H9 (cell line): ENCODE measurements around the gene AKR1A1. TPM values are rescaled to one million over a fixed set of nuclear protein-coding genes. Genes with fewer than 3 reads are reported as not detected.

ENCODE experiments used
- DNase-seq: peaks from one replicate; pipeline ENCODE4 v3.0.0-alpha.2; 2017
- H2AFZ ChIP-seq: one replicate; pipeline ENCODE4 v1.6.1; 2013; ENCODE audit warnings: mild to moderate bottlenecking, low read length, control low read depth, moderate library complexity
- H2AK5ac ChIP-seq: 2 replicates; pipeline ENCODE4 v1.6.1; 2013; ENCODE audit warnings: low read length, control low read depth, mixed read lengths; ENCODE audit not compliant: insufficient read length
- H2BK120ac ChIP-seq: one replicate; pipeline ENCODE4 v1.6.1; 2013; ENCODE audit warnings: low read depth, mild to moderate bottlenecking, low read length, control low read depth, inconsistent platforms; ENCODE audit not compliant: poor library complexity, severe bottlenecking
- H2BK12ac ChIP-seq: 2 replicates; pipeline ENCODE4 v1.6.1; 2013; ENCODE audit warnings: low read length, control low read depth, mixed read lengths, low read depth; ENCODE audit not compliant: insufficient read length
- H2BK15ac ChIP-seq: 2 replicates; pipeline ENCODE4 v1.6.1; 2013; ENCODE audit warnings: low read depth, low read length, control low read depth
- H2BK20ac ChIP-seq: one replicate; pipeline ENCODE4 v1.6.1; 2013; ENCODE audit warnings: low read depth, mild to moderate bottlenecking, low read length, control low read depth, inconsistent platforms; ENCODE audit not compliant: poor library complexity, severe bottlenecking
- H2BK5ac ChIP-seq: 2 replicates; pipeline ENCODE4 v1.6.1; 2013; ENCODE audit warnings: low read length, control low read depth, mixed read lengths; ENCODE audit not compliant: insufficient read length
- H3K14ac ChIP-seq: 2 replicates; pipeline ENCODE4 v1.6.1; 2013; ENCODE audit warnings: low read length, control low read depth; ENCODE audit not compliant: insufficient read depth
- H3K18ac ChIP-seq: 2 replicates; pipeline ENCODE4 v1.6.1; 2013; ENCODE audit warnings: low read depth, mild to moderate bottlenecking, mixed read lengths, low read length, control low read depth; ENCODE audit not compliant: insufficient read length
- H3K23ac ChIP-seq: 2 replicates; pipeline ENCODE4 v1.6.1; 2013; ENCODE audit warnings: low read length, control low read depth, mixed read lengths, low read depth; ENCODE audit not compliant: insufficient read length
- H3K23me2 ChIP-seq: 2 replicates; pipeline ENCODE4 v1.6.1; 2013; ENCODE audit warnings: low read depth, mild to moderate bottlenecking, mixed read lengths, low read length, control low read depth; ENCODE audit not compliant: insufficient read length, poor library complexity, severe bottlenecking
- H3K27ac ChIP-seq: 2 replicates; pipeline ENCODE4 v1.5.1; 2013; ENCODE audit warnings: low read length, control low read depth, mixed read lengths, low read depth; ENCODE audit not compliant: insufficient read length
- H3K27me3 ChIP-seq: 2 replicates; pipeline ENCODE4 v1.6.1; 2013; ENCODE audit warnings: low read length, control low read depth, inconsistent platforms; ENCODE audit not compliant: insufficient read depth
- H3K4ac ChIP-seq: 2 replicates; pipeline ENCODE4 v1.6.1; 2013; ENCODE audit warnings: low read depth, mild to moderate bottlenecking, control low read depth, inconsistent platforms, low read length, moderate library complexity
- H3K4me1 ChIP-seq: 2 replicates; pipeline ENCODE4 v1.6.1; 2013; ENCODE audit warnings: low read length, control low read depth, inconsistent platforms; ENCODE audit not compliant: insufficient read depth
- H3K4me2 ChIP-seq: 2 replicates; pipeline ENCODE4 v1.6.1; 2013; ENCODE audit warnings: low read length, control low read depth, mixed read lengths; ENCODE audit not compliant: insufficient read length, insufficient read depth
- H3K56ac ChIP-seq: 2 replicates; pipeline ENCODE4 v1.6.1; 2013; ENCODE audit warnings: low read depth, mild to moderate bottlenecking, mixed read lengths, low read length, control low read depth; ENCODE audit not compliant: insufficient read length
- H3K79me1 ChIP-seq: 2 replicates; pipeline ENCODE4 v1.6.1; 2013; ENCODE audit warnings: low read depth, mild to moderate bottlenecking, moderate library complexity, low read length, control low read depth, inconsistent platforms; ENCODE audit not compliant: insufficient read depth, poor library complexity, severe bottlenecking
- H3K79me2 ChIP-seq: 2 replicates; pipeline ENCODE4 v1.6.1; 2013; ENCODE audit warnings: low read length, control low read depth, inconsistent platforms; ENCODE audit not compliant: insufficient read depth
- H3K9ac ChIP-seq: 2 replicates; pipeline ENCODE4 v1.6.1; 2013; ENCODE audit warnings: low read length, control low read depth, mixed read lengths; ENCODE audit not compliant: insufficient read length; ENCODE audit errors: extremely low read depth
- H3K9me3 ChIP-seq: one replicate; pipeline ENCODE4 v1.6.1; 2013; ENCODE audit warnings: low read depth, low read length, inconsistent platforms; ENCODE audit not compliant: control insufficient read depth
- H3T11ph ChIP-seq: one replicate; pipeline ENCODE4 v1.6.1; 2013; ENCODE audit warnings: mild to moderate bottlenecking, low read length, control low read depth, inconsistent platforms
- H4K20me1 ChIP-seq: one replicate; pipeline ENCODE4 v1.6.1; 2013; ENCODE audit not compliant: control insufficient read depth, insufficient read length, insufficient read depth
- H4K5ac ChIP-seq: 2 replicates; pipeline ENCODE4 v1.6.1; 2013; ENCODE audit warnings: low read depth, mild to moderate bottlenecking, mixed read lengths, low read length, control low read depth; ENCODE audit not compliant: insufficient read length
- H4K8ac ChIP-seq: replicated peaks from 2 replicates; pipeline ENCODE4 v1.6.1; 2013; ENCODE audit warnings: low read length, control low read depth, mixed read lengths, low read depth; ENCODE audit not compliant: insufficient read length
- H4K91ac ChIP-seq: 2 replicates; pipeline ENCODE4 v1.6.1; 2013; ENCODE audit warnings: low read depth, mild to moderate bottlenecking, moderate library complexity, mixed read lengths, low read length, control low read depth; ENCODE audit not compliant: insufficient read length
- H3K27ac Mint-ChIP-seq, 3 experiments: 2 replicates in 2 of 3; 3 replicates in 1 of 3; pipeline ENCODE4 v1.8.0; 2020 to 2021; ENCODE audit warnings: mixed read lengths in 3 of 3, mild to moderate bottlenecking in 1 of 3, moderate library complexity in 1 of 3
- H3K27me3 Mint-ChIP-seq: 2 replicates; pipeline ENCODE4 v1.8.0; 2021; ENCODE audit warnings: low read depth, mild to moderate bottlenecking, moderate library complexity, mixed read lengths
- H3K36me3 Mint-ChIP-seq, 3 experiments: 2 replicates in 2 of 3; 3 replicates in 1 of 3; pipeline ENCODE4 v1.8.0; 2020 to 2021; ENCODE audit warnings: low read depth in 3 of 3, mixed read lengths in 3 of 3; ENCODE audit not compliant: insufficient read depth in 1 of 3
- H3K4me1 Mint-ChIP-seq, 2 experiments: 2 replicates each; pipeline ENCODE4 v1.8.0; 2020; ENCODE audit warnings: mixed read lengths in 2 of 2
- H3K4me3 Mint-ChIP-seq, 2 experiments: 2 replicates in 1 of 2; 3 replicates in 1 of 2; pipeline ENCODE4 v1.8.0; 2020 to 2021; ENCODE audit warnings: mild to moderate bottlenecking in 2 of 2, mixed read lengths in 2 of 2, moderate library complexity in 1 of 2
- H3K9me3 Mint-ChIP-seq, 2 experiments: 2 replicates in 1 of 2; 3 replicates in 1 of 2; pipeline ENCODE4 v1.8.0; 2020; ENCODE audit warnings: mild to moderate bottlenecking in 2 of 2, mixed read lengths in 2 of 2, moderate library complexity in 1 of 2
- WGBS: extraction: QIAGEN DNeasy Blood & Tissue Kit; methylation state at CpG from one replicate; pipeline ENCODE4 v1.1.7; 2013; ENCODE audit warnings: missing lambda C conversion rate, low lambda C conversion rate, mixed read lengths; ENCODE audit not compliant: insufficient read length; ENCODE audit errors: extremely low coverage; 5-methylcytosine and 5-hydroxymethylcytosine counted together
- total RNA-seq: library from RNA; stranded (reverse); gene quantifications from 2 replicates; pipeline ENCODE4 v1.2.1, GENCODE V29; 2021
- TF ChIP-seq, protein P1 (sequence below): fragments of 200-600 bp; sonication (generic); conservative IDR thresholded peaks from 3 replicates; pipeline ENCODE4 v1.8.0; 2021; ENCODE audit warnings: antibody characterized with exemption, mild to moderate bottlenecking

AKR1A1 gene
- total RNA-seq, 1 experiment from 2014 or later, result 286 TPM

DNA sequence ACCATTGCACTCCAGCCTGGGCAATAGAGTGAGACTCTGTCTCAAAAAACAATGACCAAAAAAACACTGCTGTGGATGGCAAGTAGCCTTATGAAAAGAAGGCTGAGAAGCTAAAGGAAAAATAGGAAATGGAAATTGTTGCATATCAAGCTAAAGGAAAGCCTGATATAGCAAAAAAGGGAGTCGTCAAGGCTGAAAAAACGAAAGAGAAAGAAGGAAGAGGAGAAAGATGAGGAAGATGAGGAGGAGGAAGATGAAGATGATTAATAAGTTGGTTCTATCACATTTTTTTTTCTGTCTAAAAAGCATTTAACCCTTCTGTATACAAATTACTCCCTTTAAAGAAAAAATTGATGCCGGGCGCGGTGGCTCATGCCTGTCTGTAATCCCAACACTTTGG, 18.8 kb upstream of the AKR1A1 start:
- Mint-ChIP-seq H3K4me1 (peaks cover 19 to 20% of the 10 kb centered on the region in 2 experiments), H3K9me3 (no peaks in the 10 kb centered on the region), H3K27me3 (no peaks in the 10 kb centered on the region; the same call in 1 of the 2 replicates), H3K4me3 (no peak overlapping the region), H3K36me3 (no peaks in the 10 kb centered on the region), H3K27ac (no peak overlapping the region; a peak in 1 of 7 replicates)
- no peaks in the 10 kb centered on the region for H3K9me3 ChIP-seq
- H3K18ac ChIP-seq, result no peak overlapping the region
- no peaks in the 10 kb centered on the region for H3K4me1 ChIP-seq
- no peaks in the 10 kb centered on the region for H3K79me1 ChIP-seq
- no peaks in the 10 kb centered on the region for H3K23me2 ChIP-seq
- H2BK15ac ChIP-seq, result no peak overlapping the region
- no peak overlapping the region for H3K4me2 ChIP-seq
- H4K5ac ChIP-seq, result no peak overlapping the region
- no peak overlapping the region for H2AFZ ChIP-seq
- no peak for DNase-seq
- H3T11ph ChIP-seq, result no peak overlapping the region
- WGBS, result 100% methylated on average over 2 of the region's 5 CpGs
- H3K27me3 ChIP-seq, result no peaks in the 10 kb centered on the region
- H3K56ac ChIP-seq, result no peak overlapping the region
- no peak overlapping the region for H3K14ac ChIP-seq
- no peak overlapping the region for H3K9ac ChIP-seq
- TF ChIP-seq, protein P1, sequence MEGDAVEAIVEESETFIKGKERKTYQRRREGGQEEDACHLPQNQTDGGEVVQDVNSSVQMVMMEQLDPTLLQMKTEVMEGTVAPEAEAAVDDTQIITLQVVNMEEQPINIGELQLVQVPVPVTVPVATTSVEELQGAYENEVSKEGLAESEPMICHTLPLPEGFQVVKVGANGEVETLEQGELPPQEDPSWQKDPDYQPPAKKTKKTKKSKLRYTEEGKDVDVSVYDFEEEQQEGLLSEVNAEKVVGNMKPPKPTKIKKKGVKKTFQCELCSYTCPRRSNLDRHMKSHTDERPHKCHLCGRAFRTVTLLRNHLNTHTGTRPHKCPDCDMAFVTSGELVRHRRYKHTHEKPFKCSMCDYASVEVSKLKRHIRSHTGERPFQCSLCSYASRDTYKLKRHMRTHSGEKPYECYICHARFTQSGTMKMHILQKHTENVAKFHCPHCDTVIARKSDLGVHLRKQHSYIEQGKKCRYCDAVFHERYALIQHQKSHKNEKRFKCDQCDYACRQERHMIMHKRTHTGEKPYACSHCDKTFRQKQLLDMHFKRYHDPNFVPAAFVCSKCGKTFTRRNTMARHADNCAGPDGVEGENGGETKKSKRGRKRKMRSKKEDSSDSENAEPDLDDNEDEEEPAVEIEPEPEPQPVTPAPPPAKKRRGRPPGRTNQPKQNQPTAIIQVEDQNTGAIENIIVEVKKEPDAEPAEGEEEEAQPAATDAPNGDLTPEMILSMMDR, result no peak
- no peak overlapping the region for H2BK12ac ChIP-seq
- no peak overlapping the region for H4K8ac ChIP-seq
- H4K20me1 ChIP-seq, result no peaks in the 10 kb centered on the region
- H3K79me2 ChIP-seq, result no peaks in the 10 kb centered on the region
- H2BK5ac ChIP-seq, result no peak overlapping the region
- H3K27ac ChIP-seq, result no peak overlapping the region
- no peak overlapping the region for H2BK20ac ChIP-seq
- H3K23ac ChIP-seq, result no peak overlapping the region
- H2BK120ac ChIP-seq, result no peak overlapping the region
- no peak overlapping the region for H4K91ac ChIP-seq
- H3K4ac ChIP-seq, result no peak overlapping the region
- no peak overlapping the region for H2AK5ac ChIP-seq
